ENCODE measurements around the gene HOXD13.

- TF ChIP-seq ZNF565 (CRISPR knock-in tag; conservative IDR thresholded peaks at IDR 0.05; ENCODE audit: low read depth) (no peak), TCF4 (CRISPR knock-in tag; IDR thresholded peaks at IDR 0.05; ENCODE audit: borderline replicate concordance) (no peak), ZFP3 (CRISPR knock-in tag; IDR thresholded peaks at IDR 0.05) (no peak), PPARA (CRISPR knock-in tag; IDR thresholded peaks at IDR 0.05; ENCODE audit: borderline replicate concordance) (no peak), CREB5 (CRISPR knock-in tag; IDR thresholded peaks at IDR 0.05; ENCODE audit: low read depth) (no peak), ESRRG (CRISPR knock-in tag; IDR thresholded peaks at IDR 0.05) (no peak), ZC3H10 (CRISPR knock-in tag; IDR thresholded peaks at IDR 0.05) (no peak), ARNTL (CRISPR knock-in tag; IDR thresholded peaks at IDR 0.05; ENCODE audit: borderline replicate concordance, low read depth) (no peak), RARB (CRISPR knock-in tag; IDR thresholded peaks at IDR 0.05) (no peak), CSDC2 (CRISPR knock-in tag; IDR thresholded peaks at IDR 0.05) (no peak)
- TF ChIP-seq, protein P1, sequence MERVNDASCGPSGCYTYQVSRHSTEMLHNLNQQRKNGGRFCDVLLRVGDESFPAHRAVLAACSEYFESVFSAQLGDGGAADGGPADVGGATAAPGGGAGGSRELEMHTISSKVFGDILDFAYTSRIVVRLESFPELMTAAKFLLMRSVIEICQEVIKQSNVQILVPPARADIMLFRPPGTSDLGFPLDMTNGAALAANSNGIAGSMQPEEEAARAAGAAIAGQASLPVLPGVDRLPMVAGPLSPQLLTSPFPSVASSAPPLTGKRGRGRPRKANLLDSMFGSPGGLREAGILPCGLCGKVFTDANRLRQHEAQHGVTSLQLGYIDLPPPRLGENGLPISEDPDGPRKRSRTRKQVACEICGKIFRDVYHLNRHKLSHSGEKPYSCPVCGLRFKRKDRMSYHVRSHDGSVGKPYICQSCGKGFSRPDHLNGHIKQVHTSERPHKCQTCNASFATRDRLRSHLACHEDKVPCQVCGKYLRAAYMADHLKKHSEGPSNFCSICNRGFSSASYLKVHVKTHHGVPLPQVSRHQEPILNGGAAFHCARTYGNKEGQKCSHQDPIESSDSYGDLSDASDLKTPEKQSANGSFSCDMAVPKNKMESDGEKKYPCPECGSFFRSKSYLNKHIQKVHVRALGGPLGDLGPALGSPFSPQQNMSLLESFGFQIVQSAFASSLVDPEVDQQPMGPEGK (CRISPR knock-in tag; IDR thresholded peaks at IDR 0.05; ENCODE audit: borderline replicate concordance): no peak
Observed at GRCh38 chr2:176117823-176118371, 25.4 kb downstream of the HOXD13 start.
